Cerebellar nuclear complex (tissue), 1 donor: Measurements from ENCODE around the gene AFAP1L2.

ENCODE experiments used
- DNase-seq, 2 experiments: peaks; one replicate each; lab custom pipeline; 2025; lab: John Stamatoyannopoulos, UW

The AFAP1L2 gene

DNA sequence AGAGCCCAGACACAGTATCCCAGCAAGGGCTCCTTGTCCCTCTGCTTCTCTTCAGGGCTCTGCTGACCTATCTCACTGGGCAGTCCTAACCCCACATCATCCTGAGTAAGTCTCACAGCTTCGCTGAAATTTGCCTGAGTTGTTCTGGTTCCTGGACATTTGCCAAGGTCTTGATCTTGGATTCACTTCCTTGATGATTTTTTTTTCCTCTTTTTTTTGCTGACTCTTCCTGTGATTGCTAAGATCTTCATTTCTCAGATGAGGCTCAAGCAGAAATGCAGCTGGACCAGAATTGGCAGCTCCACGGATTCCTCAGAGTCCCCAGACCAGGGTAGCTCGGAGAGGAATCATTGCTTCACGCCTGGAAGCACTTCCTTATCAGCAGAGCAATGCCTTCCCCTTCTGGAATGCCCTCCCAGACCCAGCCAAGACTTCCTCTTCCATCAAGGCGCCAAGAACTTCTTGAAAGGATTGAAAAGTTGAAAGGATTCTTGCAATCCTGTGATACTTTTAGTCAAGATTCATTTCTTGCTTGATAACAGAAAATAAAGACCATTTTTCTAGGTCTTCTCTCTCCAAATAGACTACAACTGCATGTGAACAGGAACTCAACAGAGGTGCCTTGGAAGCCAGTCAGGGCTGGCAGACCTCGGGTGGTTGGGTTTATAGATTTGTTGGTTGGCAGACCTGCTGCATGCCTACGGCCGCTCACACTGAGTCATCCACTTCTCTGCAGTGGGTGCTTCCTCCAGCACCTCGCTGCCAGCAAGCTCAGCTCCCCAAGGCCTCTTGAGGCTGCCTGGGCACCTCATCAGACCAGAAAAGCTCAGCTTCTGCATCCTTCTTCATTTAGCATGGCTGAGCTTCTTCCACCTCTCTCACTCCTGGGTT is 8.8 kb upstream of the AFAP1L2 start:
- DNase-seq: no peak

DNA sequence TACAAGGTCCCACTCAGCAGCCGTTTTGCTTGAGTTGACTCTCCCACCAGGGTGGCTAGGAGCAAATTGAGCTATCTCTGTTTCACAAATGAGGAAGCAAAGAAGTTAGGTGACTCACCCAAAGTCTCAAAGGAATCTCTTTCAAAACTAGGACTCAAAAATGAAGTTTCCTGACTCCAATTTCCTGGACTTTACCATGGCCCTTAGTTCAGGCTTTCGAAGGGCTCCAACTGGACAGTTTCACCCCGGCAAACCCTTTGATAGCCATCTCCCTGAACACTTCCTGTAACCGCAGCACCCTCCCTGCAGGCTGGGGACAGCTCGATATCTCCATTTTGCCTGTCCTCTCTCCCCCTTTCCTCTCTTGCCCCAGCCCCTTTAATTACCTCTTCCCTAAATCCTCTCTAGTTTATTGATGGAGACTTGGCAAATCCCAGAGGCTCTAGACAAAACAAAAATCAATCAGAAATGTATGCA is 4.7 kb upstream of the AFAP1L2 start:
- no peak for DNase-seq

DNA sequence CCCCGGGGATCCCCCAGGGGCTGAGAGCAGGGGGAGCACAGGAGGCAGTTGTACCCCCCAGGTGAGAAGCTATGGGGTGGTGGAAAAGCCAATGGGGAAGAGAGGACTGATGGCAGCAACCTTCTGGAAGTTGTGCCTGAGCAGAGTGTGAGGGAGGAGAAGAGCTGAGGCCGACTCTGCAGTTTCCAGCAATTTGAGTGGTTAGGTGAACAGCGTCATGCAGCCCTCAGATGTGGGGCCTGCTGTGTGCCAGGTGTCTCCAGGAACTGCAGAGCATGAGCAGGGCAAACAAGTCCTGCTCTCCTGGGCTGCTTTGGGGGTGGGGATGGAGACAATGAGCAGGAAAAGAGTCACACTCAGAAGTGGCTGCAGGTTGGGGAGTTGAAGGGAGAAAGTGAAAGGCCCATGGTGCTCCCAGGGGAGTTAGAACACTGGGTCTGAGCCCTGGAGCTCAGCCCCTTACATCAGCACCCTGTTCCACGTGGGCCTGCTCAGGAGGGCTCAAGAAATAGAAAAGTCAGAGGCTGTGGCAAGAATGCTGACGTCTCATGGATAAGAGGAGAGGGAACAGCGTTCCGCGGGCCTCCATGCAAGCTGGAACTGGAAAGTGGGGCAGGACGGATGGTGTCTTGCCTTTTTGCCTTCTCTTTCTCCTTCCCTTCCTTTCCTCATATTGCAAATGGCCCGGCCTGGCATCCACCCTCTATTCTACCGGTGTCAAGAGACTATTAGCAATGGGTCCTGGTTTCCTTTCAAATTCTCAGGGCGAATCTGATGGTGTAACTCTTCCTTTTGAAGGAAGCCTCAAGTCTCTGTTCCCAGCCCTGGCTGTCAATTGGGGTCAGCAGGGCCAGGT is 4.0 kb upstream of the AFAP1L2 start:
- no peak for DNase-seq

DNA sequence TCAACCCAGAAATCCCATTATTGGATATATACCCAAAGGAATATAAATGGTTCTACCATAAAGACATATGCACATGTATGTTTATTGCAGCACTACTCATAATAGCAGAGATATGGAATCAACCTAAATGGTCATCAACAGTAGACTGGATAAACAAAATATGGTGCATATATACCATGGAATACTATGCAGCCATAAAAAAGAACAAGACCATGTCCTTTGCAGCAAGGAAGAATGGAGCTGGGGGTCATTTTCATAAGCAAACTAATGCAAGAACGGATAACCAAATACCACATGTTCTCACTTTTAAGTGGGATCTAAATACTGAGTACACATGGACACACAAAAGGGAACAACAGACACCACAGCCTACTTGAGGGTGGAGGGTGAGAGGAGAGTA is 2.2 kb upstream of the AFAP1L2 start:
- no peak for DNase-seq

GRCh38 chr10:114405011-114405350 is 679 bp upstream of the AFAP1L2 start:
- no peak for DNase-seq

DNA sequence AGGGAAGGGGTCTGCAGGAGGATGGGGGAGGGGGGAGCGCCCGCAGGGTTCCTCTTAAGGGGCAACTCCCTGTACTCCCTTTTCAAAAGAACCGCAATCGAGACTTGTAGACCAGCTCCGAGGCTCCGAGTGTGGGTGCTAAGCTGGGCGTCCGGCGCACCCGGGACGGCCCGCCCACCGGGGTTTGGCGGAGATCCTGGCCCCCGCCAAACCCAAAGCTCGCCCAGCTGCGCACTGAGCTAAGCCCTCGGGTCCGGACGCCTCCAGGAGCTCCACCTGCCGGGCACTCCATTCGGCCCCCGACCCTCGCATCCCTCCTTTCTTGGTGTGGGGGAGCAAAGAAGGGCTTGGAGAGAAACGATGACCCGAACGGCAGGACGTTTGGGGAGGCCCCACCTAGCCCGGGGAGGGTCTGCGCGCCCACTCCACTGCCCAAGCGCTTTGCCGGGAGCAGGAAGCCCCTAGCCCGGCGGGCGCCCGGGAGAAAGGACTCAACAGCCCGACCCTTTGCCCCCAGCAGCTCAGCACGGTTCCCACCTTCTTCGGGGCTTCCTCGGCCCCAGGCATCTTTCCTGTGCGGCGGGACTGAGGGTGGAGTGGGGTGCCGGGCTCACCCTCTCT is 651 bp downstream of the AFAP1L2 start:
- DNase-seq: no peak

DNA sequence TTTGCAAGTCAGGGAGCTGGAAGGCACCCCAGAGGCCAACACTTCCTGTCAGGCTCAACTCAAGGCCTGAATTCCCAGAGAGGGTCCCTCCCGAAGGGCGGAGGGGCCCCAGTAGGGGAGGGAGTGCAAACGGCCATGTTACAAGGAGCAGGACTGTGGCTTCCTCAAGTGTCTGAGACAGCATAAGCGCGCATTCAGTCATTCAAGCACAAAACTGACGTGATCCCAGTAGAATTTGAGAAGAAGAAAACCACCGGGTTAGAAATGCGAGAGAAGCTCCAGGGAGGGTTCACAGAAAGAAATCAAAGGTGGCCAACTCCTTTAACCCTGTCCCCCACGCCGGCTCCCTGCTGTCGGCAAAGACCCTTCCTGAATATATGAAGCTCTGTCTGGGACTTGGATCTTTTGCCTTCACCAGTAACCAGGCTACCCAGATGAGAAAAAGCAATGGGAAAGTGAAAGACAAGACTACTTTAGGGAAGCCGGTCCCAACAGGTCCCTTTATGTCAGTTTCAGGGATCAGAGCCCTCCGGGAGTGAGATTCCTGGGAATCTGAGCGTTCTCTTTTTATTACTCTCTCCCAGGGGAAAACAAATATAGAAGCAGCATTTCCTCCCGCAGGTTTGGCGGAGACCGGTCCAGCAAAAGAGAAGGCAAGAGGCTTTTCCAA is 1.3 kb downstream of the AFAP1L2 start:
- peak in 1 of 2 experiments; percentile 8 for DNase-seq

- DNase-seq: no peak
Measured at GRCh38 chr10:114402233-114402632, 2.1 kb downstream of the AFAP1L2 start.

GRCh38 chr10:114401195-114401791 is 3.0 kb downstream of the AFAP1L2 start:
- peak; percentile 91 to 93 for DNase-seq

DNA sequence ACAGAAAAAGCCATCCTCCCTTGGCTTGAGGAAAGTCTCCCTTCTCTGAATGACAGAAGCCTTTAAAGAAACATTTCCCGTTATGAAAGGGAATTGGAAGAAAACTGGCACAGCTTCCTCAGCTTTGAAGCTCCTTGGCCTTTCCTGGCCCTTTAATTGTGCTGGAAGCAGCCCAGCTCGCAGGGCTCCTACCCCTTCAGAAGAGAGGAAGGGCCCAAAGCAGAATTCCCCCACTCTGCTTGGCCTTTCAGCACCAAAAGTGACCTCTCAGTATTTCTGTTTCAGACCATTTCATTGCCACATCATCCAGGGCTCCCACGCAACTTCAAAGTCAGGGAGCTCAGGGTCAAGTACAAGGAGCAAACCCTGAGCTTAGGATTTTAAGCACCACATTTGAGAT is 4.2 kb downstream of the AFAP1L2 start:
- no peak for DNase-seq

- DNase-seq: no peak
Measured at GRCh38 chr10:114399576-114399975, 4.7 kb downstream of the AFAP1L2 start.

DNA sequence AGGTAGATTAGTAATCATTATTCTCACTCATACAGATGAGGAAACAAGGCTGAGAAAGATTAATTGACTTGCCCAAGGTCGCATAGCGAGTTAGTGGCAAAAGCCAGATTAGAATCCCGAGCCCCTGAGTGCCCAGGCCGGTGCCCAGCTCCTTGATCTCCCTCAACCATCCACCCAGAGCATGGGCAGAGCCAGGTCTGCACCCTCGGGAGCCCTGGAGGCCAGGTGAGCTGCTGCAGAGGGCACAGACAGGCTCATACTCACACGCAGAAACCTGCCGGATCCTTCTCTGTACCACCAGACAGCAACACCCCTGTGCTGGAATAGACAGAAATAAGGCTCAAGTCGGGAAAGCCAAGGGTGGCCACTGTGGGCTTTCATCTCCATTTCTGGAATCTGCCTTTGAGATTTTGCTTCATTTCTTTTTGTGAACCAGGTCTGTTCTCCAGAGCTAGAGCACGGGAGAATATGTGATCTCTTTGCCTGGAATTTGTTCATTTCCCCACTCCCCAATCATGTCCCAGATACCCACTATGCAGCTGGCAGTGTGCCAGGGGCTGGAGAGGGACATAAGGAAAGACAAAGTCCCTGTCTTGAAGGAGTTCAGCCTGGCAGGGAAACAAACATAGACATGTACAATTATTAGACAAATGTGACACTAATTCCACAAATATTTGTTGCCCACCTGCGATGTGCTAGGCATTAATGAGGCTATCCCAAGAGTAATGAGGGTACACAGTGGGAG is 5.5 kb downstream of the AFAP1L2 start:
- DNase-seq: no peak

GRCh38 chr10:114397651-114398145 is 6.6 kb downstream of the AFAP1L2 start:
- DNase-seq: no peak

- DNase-seq: no peak
Measured at GRCh38 chr10:114396464-114396863, 7.8 kb downstream of the AFAP1L2 start.

DNA sequence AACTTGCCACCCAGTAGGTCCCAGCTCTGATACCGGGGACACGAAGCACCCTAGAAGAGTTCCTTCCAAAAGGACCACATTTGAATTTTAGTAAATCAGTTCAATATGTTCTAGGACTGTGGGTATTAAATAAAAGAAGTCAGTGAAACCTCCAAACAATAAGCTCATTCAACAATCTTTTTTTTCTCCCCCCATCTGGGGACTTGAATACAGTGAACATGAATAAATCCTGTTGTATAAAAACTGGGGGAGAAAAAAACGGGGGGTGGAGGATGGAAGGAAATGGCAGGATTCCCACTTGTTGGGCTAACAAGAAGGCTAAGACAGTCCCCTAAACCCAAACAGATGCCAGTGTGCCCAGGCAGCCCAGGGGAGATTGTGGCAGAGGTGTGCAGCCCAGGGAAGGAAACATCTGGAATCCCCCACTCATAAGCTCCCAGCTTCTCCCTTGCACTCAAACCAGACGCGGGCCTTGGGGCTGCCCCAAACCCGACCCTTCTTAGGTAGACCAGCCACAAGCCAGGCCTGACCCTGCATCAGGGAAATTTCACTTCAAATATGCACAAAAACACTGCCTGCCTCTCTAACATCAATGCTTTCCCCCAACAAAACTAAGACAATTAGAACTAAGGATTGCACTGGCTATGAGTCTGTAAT is 8.8 kb downstream of the AFAP1L2 start:
- no peak for DNase-seq

GRCh38 chr10:114394531-114394930 is 9.8 kb downstream of the AFAP1L2 start:
- DNase-seq: no peak

GRCh38 chr10:114393886-114394285 is 10.4 kb downstream of the AFAP1L2 start:
- no peak for DNase-seq

- DNase-seq: no peak
Measured at GRCh38 chr10:114393482-114393881, 10.8 kb downstream of the AFAP1L2 start.

DNA sequence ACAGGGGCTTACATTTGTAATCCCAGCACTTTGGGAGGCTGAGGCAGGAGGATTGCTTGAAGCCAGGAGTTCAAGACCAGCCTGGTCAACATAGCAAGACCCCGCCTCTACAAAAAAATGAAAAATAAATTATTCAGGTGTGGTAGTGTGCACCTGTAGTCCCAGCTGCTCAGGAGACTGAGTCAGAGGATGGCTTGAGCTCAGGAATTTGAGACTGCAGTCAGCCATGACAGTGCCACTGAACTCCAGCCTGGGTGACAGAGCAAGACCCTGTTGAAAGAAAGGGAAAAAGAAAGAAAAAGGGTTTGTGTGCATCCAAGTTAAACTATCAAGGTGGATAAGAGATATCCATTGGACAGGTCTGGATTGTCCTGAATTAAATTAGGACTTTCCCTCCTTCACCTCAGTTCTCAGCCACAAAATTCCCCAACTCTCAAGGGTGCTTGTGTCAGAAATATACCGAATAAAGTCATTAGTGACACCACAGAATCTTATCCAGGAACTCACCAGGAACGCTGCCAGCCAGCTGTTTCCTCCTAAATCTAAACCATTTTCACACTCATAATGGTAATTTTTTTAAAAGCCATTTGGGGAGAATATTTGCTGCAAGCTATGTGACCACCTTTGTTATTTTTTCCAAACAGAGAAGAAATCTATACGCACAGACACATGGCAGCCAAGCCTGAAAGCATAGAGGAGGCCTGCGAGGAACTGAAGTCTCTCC is 12.0 kb downstream of the AFAP1L2 start:
- DNase-seq: no peak
